ENCODE results near the gene TP53I13.
A peak's percentile ranks its signal among the peaks of the same experiment; 100 is the strongest.

The TP53I13 gene

DNA sequence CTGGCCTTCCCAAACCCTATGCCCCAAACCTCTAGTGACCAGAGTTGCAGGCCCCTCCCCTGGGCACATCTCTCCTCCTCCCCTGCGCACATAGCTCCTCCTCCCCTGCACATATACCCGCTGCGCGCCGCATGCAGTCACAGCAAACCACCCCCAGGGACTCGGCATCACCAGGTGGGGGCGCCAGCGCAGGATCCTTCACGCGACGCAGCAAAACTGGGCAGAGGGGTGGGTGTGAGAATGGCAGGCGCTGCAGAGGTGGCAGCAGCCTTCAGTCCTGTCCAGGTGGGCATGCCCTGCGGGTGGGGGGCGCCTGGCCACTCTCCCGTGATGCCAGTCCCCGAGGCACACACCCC lies 48.6 kb downstream of the TP53I13 start:
- DNase-seq: peak; percentile 90

DNA sequence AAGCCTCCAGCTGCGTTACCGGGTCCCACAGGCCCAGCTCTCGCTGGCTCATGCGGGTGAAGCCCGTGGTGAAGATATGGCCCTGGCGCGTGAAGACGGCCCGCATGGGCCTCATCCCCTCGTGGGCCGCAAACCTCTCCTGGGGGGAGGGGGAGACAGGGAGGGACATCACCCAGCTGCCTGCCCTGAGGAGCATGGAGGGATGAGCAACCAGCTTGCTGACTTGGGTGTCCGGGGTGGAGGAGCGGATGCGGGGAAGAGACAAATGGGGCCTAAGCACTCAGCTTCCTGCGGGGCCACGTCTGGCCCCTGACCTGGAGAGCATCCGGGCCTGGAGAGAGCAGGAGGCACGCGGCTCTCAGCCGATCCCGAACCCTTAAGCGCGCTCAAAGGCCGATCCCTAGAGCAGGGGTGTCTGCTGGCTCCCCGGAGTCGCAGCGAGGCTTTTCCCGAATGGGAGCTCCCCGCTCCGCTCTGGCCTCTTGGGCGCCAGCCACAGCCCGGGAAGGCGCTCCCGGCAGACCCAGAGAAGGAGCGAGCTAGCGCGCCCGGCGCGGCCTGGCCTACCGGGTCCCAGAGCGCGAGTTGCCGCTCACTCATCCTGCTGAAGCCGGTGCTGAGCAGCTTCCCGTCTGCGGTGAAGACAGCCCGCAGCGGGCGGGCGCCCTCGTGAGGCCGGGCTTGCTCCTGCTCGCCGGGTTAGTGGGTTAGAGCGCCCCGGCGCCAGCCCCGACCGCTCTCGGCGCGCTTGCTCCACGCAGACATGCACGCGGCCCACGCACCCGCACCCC lies 49.2 kb downstream of the TP53I13 start:
- DNase-seq: peak; percentile 87

DNA sequence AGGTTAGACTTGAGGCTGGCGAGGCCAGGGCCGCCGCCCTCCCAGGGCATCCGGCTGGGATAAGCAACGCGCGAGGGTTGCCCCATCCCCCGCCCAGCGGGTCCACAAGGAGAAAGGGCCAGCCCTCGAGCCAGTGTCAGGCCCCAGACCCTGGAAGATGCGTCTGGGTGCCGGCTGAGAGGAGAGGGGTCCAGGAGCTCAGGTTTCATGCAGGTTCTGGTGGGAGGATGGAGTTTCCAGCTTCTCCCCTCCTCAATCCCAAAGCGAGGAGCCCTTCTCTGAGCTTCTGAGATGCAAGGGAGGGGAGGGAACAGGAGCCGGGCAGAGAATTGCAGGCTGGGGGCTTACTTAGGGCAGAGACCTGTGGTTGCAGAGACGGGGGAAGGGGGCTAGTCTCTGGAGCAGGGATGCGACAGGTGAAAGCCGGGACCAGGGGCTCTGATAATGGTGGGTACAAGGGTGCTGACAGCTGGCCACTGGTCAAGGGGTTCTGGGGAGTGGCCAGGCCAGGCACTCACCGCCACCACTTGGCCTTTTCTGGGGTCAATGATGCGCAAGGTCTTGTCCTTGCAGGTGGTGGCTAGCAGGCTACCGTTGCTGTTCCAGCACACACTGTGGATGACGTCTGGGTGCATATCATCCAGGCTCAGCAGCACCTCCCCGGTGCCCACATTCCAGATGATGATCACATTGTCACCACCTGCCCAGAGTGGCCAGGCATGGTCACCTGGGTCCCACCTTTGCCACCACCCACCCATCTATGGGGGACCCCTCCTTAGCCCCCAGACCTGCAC lies 50.0 kb downstream of the TP53I13 start:
- no peak for DNase-seq

DNA sequence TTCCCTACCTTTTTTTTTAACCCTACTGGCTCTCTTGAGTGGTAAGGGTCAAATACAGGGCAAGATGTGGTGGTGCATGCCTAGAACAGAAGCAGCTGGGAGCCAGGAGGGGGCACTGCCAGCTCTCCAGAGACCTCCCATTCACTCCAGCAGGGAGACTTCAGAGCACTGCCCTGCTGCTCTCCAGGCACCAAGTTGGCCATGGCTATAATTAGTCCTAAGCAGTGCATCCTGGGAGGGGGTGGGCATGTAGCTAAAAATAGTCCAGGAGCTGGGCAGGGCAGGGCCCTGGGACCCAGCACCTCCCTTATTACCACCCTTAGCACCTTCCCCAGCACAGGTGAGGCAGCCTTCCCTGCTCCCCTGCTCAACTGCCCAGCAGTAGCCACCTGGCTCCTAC lies 50.8 kb downstream of the TP53I13 start:
- no peak for DNase-seq

DNA sequence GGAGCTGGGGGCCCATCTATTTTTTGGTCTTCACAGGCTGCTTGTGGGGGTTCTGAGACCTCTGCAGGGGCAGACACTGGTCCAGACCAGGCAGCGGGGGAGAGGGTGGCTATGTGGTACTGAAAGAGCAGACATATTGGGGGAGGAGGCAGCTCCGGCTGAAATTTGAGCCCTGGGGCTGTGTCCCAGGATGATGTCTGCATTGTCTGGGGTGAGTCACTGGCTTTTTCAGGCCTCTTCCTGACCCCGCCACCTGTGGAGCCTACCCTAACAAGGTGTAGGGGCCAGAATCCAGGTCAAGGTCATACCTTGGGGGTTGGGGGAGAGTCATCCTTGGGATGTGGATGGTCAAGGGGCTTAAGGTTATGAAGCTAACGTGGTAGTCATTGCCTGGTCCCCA lies 51.8 kb downstream of the TP53I13 start:
- no peak for DNase-seq

DNA sequence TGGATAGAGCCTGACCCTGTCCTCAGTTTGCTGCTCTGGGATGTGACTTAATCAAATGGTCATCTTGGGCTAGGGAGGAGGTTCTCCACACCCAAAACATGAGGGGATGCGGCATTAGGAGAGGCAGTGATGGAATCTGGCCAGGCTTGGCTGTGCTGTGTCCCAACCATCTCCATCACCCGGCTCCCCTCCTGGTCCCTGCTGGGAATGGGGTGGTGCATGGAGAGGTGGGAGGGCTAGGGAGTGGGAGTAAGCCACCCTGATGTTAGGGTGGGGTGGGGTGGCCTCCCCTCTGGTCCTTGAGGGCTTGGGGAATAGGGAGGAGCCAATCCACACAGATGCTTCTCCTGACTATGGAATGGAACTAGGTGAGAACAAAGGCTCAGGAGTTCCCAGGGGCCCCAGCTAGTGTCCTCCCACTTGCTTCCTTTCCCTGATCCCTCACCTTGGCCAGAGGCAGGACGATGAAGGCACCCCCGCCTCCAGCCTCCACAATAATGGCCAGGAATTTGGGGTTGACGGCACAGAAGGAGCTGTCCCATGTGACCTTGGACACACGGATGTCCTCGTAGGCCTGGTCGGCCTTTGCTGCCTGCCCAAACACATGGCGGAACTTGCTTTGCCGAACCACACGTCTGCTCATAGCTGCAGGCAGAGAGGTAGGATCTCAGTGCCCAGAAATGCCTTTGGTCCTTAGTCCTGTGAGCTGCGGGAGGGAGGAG lies 52.4 kb downstream of the TP53I13 start:
- no peak for DNase-seq

DNA sequence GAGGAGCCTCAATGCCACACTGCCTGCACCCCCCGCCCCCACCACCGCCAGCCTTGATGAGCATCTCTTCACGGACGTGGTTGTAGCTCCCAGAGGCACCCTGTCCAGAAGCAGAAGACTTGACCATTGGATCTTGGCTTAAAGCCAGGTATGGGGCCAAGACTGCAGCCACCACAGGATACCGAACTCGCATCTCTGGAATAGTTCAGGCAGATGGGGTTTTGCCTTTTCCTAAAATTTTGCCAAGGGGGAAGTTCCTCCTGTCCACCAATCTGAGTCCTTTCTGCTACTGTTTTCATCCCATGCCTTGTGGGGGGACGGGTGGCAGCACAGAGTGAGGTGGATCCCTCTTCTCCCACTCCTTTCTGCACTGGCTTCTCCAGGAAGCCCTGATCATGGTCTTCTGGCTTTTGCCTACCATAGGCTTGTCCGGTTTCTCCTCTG lies 53.3 kb downstream of the TP53I13 start:
- DNase-seq: no peak

Measured in CD4-positive, alpha-beta T cell treated with Interleukin-4 for 4 hours (primary cell).